ENCODE results near the gene DACT2. TPM values are rescaled to one million over a fixed set of nuclear protein-coding genes. Genes with fewer than 3 reads are reported as not detected.
"Not testable (repeated sequence)": the region's sequence is repeated elsewhere in the genome, so short reads cannot be mapped to it uniquely, and the experiment has no call there.

Gene DACT2
- total and polyA plus RNA-seq, 8 donors = 0.87 to 6.5 (median 3.1) TPM

- intact Hi-C loops (cut with DNase I) = no loop called here
- Histone ChIP-seq H3K36me3 (no peaks in the 10 kb centered on the region), H3K27ac (no peak overlapping the region), H3K4me3 (no peak overlapping the region), H3K4me1 (peaks cover 0 to 6% (median 4%) of the 10 kb centered on the region in 3 donors), H3K27me3 (no peaks in the 10 kb centered on the region), H3K9me3 (no peaks in the 10 kb centered on the region)
- FAIRE-seq (no peak), DNase-seq (no peak), ATAC-seq (no peak)
- 70 to 82% methylated on average over 7 of the region's 7 CpGs for WGBS, 2 donors
- no peak for TF ChIP-seq CTCF (IDR thresholded peaks at IDR 0.05)
Measured at GRCh38 chr6:168281826-168282225, 37.8 kb downstream of the DACT2 start.

DNA sequence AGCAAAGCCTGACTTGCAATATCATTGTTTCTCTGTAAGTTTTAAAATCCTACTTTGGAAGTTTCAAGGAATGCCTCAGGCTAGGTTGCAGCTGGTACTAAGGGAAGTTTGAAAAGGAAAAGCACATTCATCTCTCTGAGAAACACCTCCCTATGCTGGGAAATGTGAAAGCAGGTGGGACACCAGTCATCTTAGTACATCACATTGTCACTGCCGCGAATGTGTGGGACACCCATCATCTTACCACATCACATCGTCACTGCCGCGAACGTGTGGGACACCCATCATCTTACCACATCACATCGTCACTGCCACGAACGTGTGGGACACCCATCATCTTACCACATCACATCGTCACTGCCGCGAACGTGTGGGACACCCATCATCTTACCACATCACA is 38.3 kb downstream of the DACT2 start:
- H3K27me3 ChIP-seq; ATAC-seq; H3K4me1 ChIP-seq; H3K4me3 ChIP-seq; intact Hi-C loops (cut with DNase I); FAIRE-seq; H3K36me3 ChIP-seq; H3K27ac ChIP-seq; H3K9me3 ChIP-seq; DNase-seq: not testable (repeated sequence)
- 90 to 94% methylated on average over 11 to 12 of the region's 13 CpGs for WGBS, 2 donors

- Histone ChIP-seq H3K36me3 (no peaks in the 10 kb centered on the region), H3K27ac (no peak overlapping the region), H3K9me3 (no peaks in the 10 kb centered on the region), H3K27me3 (no peaks in the 10 kb centered on the region), H3K4me1 (peaks cover 0 to 6% (median 5%) of the 10 kb centered on the region in 3 donors), H3K4me3 (no peak overlapping the region)
- 77 to 87% methylated on average over 13 of the region's 13 CpGs for WGBS, 2 donors
- TF ChIP-seq CTCF (IDR thresholded peaks at IDR 0.05) = no peak
- intact Hi-C loops (cut with DNase I) = no loop called here
- ATAC-seq (no peak), FAIRE-seq (no peak), DNase-seq (no peak)
Measured at GRCh38 chr6:168280899-168281245, 38.7 kb downstream of the DACT2 start.

GRCh38 chr6:168280020-168280898 is 39.3 kb downstream of the DACT2 start:
- Histone ChIP-seq H3K9me3 (no peaks in the 10 kb centered on the region), H3K4me3 (no peak overlapping the region), H3K4me1 (peaks cover 2 to 6% (median 6%) of the 10 kb centered on the region in 3 donors), H3K27ac (no peak overlapping the region), H3K36me3 (no peaks in the 10 kb centered on the region), H3K27me3 (no peaks in the 10 kb centered on the region)
- 78 to 79% methylated on average over 21 of the region's 21 CpGs for WGBS, 2 donors
- TF ChIP-seq CTCF (IDR thresholded peaks at IDR 0.05) = no peak
- no peak for FAIRE-seq
- no peak for DNase-seq
- intact Hi-C loops (cut with DNase I) = no loop called here
- ATAC-seq = no peak

GRCh38 chr6:168279403-168279935 is 40.1 kb downstream of the DACT2 start:
- intact Hi-C loops (cut with DNase I) = no loop called here
- Histone ChIP-seq H3K4me1 (peaks cover 10 to 14% (median 14%) of the 10 kb centered on the region in 3 donors), H3K4me3 (no peak overlapping the region), H3K36me3 (no peaks in the 10 kb centered on the region), H3K27ac (no peak overlapping the region), H3K9me3 (no peaks in the 10 kb centered on the region), H3K27me3 (no peaks in the 10 kb centered on the region)
- ATAC-seq = no peak
- no peak for FAIRE-seq
- WGBS, 2 donors = 86% methylated on average over 21 of the region's 21 CpGs
- TF ChIP-seq CTCF (IDR thresholded peaks at IDR 0.05) = no peak
- DNase-seq = no peak
